ENCODE measurements around the gene PPARA. TPM values are rescaled to one million over a fixed set of nuclear protein-coding genes. Genes with fewer than 3 reads are reported as not detected.

Gene PPARA
- total and polyA plus RNA-seq, 2 donors (not counting 3 experiments of a cell fraction or from before 2014, with no cell fraction given): 3.1 to 10.7 TPM

DNA sequence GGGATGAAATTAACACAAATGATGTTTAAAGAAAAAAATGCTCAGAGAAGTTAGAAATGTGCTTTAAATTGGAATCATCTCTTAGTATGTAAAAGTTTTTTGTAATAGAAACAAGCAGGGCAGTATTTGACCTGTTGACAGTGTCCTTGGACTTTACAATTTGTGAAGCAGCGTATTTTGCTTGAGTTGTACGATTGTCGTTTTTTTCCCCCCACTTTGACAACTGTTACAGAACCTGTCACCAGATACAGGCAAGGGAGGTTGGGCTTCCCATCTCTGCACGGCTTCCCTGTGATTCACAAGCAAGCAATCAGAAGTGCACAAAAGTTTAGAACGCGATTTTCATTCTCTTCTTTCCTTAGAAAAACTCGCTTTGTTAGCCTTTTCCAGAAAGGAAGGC, 8.9 kb downstream of the PPARA start:
- POLR2A ChIA-PET: no interaction called here
- intact Hi-C loops (cut with micrococcal nuclease): no loop called here
- H2AFZ ChIP-seq (ENCODE audit: low read depth, low read length): no peak overlapping the region
- H4K20me1 ChIP-seq (replicated peaks; ENCODE audit: control insufficient read depth, extremely low read depth, insufficient read depth, low read length): no peaks in the 10 kb centered on the region
- H3K9me3 ChIP-seq (replicated peaks; ENCODE audit: control insufficient read depth, insufficient read depth, low read length): no peaks in the 10 kb centered on the region
- no peaks in the 10 kb centered on the region for H3K36me3 ChIP-seq (ENCODE audit: control insufficient read depth in 2 of 2, extremely low read depth in 1 of 2, insufficient read depth in 2 of 2, low read length in 2 of 2)
- no peak overlapping the region for H3K4me3 ChIP-seq (replicated peaks in 1 of 3; ENCODE audit: insufficient read depth in 1 of 3, low read depth in 1 of 3, low read length in 3 of 3)
- dilution Hi-C loops (cut with MboI; ENCODE audit: extremely low pct_ligation_motif_present, low sequenced_read_pairs): no loop called here
- H3K9me1 ChIP-seq (replicated peaks; ENCODE audit: control insufficient read depth, extremely low read depth, insufficient read depth, low read length): no peaks in the 10 kb centered on the region
- no peaks in the 10 kb centered on the region for H3K4me1 ChIP-seq (ENCODE audit: control insufficient read depth, extremely low read depth, insufficient read depth, low read length)
- TF ChIP-seq POLR2AphosphoS5 (IDR thresholded peaks at IDR 0.05; ENCODE audit: insufficient read depth, low read depth, low read length) (no peak), EZH2 (IDR thresholded peaks at IDR 0.05; ENCODE audit: borderline replicate concordance, low read depth, low read length, severe bottlenecking) (no peak), GATA2 (IDR thresholded peaks at IDR 0.05; ENCODE audit: insufficient read depth, insufficient read length, low read depth, low read length) (no peak), POLR2A (IDR thresholded peaks at IDR 0.05; ENCODE audit: low read depth, low read length) (no peak), FOS (IDR thresholded peaks at IDR 0.05; ENCODE audit: borderline replicate concordance, insufficient read depth, low read length) (no peak), MYC (IDR thresholded peaks at IDR 0.05; ENCODE audit: low read depth, low read length) (no peak), JUN (IDR thresholded peaks at IDR 0.05; ENCODE audit: borderline replicate concordance, insufficient read depth, insufficient read length, low read depth) (no peak)
- TF ChIP-seq, protein P1, sequence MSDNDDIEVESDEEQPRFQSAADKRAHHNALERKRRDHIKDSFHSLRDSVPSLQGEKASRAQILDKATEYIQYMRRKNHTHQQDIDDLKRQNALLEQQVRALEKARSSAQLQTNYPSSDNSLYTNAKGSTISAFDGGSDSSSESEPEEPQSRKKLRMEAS (IDR thresholded peaks at IDR 0.05; ENCODE audit: insufficient read depth, insufficient read length): no peak
- TF ChIP-seq, protein P2, sequence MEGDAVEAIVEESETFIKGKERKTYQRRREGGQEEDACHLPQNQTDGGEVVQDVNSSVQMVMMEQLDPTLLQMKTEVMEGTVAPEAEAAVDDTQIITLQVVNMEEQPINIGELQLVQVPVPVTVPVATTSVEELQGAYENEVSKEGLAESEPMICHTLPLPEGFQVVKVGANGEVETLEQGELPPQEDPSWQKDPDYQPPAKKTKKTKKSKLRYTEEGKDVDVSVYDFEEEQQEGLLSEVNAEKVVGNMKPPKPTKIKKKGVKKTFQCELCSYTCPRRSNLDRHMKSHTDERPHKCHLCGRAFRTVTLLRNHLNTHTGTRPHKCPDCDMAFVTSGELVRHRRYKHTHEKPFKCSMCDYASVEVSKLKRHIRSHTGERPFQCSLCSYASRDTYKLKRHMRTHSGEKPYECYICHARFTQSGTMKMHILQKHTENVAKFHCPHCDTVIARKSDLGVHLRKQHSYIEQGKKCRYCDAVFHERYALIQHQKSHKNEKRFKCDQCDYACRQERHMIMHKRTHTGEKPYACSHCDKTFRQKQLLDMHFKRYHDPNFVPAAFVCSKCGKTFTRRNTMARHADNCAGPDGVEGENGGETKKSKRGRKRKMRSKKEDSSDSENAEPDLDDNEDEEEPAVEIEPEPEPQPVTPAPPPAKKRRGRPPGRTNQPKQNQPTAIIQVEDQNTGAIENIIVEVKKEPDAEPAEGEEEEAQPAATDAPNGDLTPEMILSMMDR (IDR thresholded peaks at IDR 0.05; ENCODE audit: extremely low read depth in 1 of 2, insufficient read depth in 1 of 2, low read depth in 1 of 2, low read length in 2 of 2): no peak
- FAIRE-seq (no peak), DNase-seq (ENCODE audit: low read depth, low spot score) (no peak)
- no peaks in the 10 kb centered on the region for H3K27me3 ChIP-seq (ENCODE audit: control insufficient read depth in 2 of 2, insufficient read depth in 2 of 2, low read length in 2 of 2)
- no TSS peak for BruUV-seq (replicated peaks)
- H3K9ac ChIP-seq (replicated peaks; ENCODE audit: extremely low read depth, insufficient read depth, low read length): no peak overlapping the region
- H3K27ac ChIP-seq (ENCODE audit: insufficient read depth, low read depth, low read length): no peak overlapping the region
- H3K4me2 ChIP-seq (ENCODE audit: insufficient read depth, low read length): no peak overlapping the region
- CTCF ChIA-PET: no interaction called here
- no peaks in the 10 kb centered on the region for H3K79me2 ChIP-seq (ENCODE audit: control insufficient read depth, insufficient read depth, low read length)
